ENCODE data around the gene KLF6.
A peak's percentile ranks its signal among the peaks of the same experiment; 100 is the strongest.

KLF6 gene

DNA sequence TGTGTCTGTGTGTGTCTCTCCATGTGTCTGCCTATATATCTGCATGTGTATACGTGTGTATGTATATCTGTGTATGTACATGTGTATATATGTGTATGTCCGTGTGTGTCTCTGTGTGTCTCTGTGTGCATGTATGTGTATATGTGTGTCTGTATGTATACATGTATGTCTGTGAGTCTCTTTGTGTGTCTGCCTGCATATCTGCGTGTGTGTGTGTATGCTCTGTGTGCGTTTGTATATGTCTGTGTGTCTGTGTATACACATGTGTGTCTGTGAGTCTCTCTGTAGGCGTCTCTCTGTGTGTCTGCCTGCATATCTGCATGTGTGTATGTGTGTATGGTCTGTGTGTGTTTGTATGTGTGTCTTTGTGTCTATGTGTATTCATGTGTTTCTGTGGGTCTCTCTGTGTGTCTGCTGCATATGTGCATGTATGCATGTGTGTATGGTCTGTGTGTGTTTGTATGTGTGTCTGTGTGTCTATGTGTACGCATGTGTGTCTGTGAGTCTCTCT is 23.7 kb upstream of the KLF6 start:
- peaks cover 86% of the 10 kb centered on the region for H3K4me1 ChIP-seq (ENCODE audit: low read depth, poor library complexity, severe bottlenecking)
- no peaks in the 10 kb centered on the region for H3K27me3 ChIP-seq (ENCODE audit: insufficient read depth, low read depth)
- no peaks in the 10 kb centered on the region for H3K36me3 ChIP-seq (ENCODE audit: insufficient read depth)
- H3K4me2 ChIP-seq, result no peak overlapping the region
- H3K27ac ChIP-seq, result no peak overlapping the region
- H3K9ac ChIP-seq, result no peak overlapping the region
- no peak overlapping the region for H2AFZ ChIP-seq (ENCODE audit: low read depth)
- H4K20me1 ChIP-seq (ENCODE audit: insufficient read depth), result no peaks in the 10 kb centered on the region
- TF ChIP-seq, protein P1, sequence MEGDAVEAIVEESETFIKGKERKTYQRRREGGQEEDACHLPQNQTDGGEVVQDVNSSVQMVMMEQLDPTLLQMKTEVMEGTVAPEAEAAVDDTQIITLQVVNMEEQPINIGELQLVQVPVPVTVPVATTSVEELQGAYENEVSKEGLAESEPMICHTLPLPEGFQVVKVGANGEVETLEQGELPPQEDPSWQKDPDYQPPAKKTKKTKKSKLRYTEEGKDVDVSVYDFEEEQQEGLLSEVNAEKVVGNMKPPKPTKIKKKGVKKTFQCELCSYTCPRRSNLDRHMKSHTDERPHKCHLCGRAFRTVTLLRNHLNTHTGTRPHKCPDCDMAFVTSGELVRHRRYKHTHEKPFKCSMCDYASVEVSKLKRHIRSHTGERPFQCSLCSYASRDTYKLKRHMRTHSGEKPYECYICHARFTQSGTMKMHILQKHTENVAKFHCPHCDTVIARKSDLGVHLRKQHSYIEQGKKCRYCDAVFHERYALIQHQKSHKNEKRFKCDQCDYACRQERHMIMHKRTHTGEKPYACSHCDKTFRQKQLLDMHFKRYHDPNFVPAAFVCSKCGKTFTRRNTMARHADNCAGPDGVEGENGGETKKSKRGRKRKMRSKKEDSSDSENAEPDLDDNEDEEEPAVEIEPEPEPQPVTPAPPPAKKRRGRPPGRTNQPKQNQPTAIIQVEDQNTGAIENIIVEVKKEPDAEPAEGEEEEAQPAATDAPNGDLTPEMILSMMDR (conservative IDR thresholded peaks at IDR 0.05; ENCODE audit: low read depth, low read length), result no peak
- no peaks in the 10 kb centered on the region for H3K79me2 ChIP-seq (ENCODE audit: insufficient read depth, low read depth)
- no peak overlapping the region for H3K4me3 ChIP-seq (IDR thresholded peaks at IDR 0.05; ENCODE audit: insufficient read depth, low read depth, low read length)

- Histone ChIP-seq H3K79me2 (ENCODE audit: insufficient read depth, low read depth) (no peaks in the 10 kb centered on the region), H3K27ac (no peak overlapping the region), H3K36me3 (ENCODE audit: insufficient read depth) (no peaks in the 10 kb centered on the region), H2AFZ (ENCODE audit: low read depth) (no peak overlapping the region), H3K27me3 (ENCODE audit: insufficient read depth, low read depth) (no peaks in the 10 kb centered on the region), H3K4me1 (ENCODE audit: low read depth, poor library complexity, severe bottlenecking) (peaks cover 85% of the 10 kb centered on the region), H3K4me3 (IDR thresholded peaks at IDR 0.05; ENCODE audit: insufficient read depth, low read depth, low read length) (no peak overlapping the region), H3K4me2 (no peak overlapping the region; the same call in 1 of the 2 replicates), H4K20me1 (ENCODE audit: insufficient read depth) (no peaks in the 10 kb centered on the region), H3K9ac (no peak overlapping the region)
- TF ChIP-seq, protein P1 (conservative IDR thresholded peaks at IDR 0.05; ENCODE audit: low read depth, low read length), result no peak
Measured at GRCh38 chr10:3807928-3808496, 23.0 kb upstream of the KLF6 start.

GRCh38 chr10:3807211-3807927 is 22.4 kb upstream of the KLF6 start:
- H3K36me3 ChIP-seq (ENCODE audit: insufficient read depth), result no peaks in the 10 kb centered on the region
- H3K9ac ChIP-seq, result no peak overlapping the region
- no peak overlapping the region for H2AFZ ChIP-seq (ENCODE audit: low read depth)
- H3K79me2 ChIP-seq (ENCODE audit: insufficient read depth, low read depth), result no peaks in the 10 kb centered on the region
- no peak overlapping the region; the same call in 1 of the 2 replicates for H3K27ac ChIP-seq
- H3K4me1 ChIP-seq (ENCODE audit: low read depth, poor library complexity, severe bottlenecking), result peaks cover 79% of the 10 kb centered on the region
- H4K20me1 ChIP-seq (ENCODE audit: insufficient read depth), result no peaks in the 10 kb centered on the region
- TF ChIP-seq, protein P1 (conservative IDR thresholded peaks at IDR 0.05; ENCODE audit: low read depth, low read length), result no peak
- H3K4me2 ChIP-seq, result peak overlapping the region; percentile 79; the same call in 1 of the 2 replicates
- no peak overlapping the region for H3K4me3 ChIP-seq (IDR thresholded peaks at IDR 0.05; ENCODE audit: insufficient read depth, low read depth, low read length)
- H3K27me3 ChIP-seq (ENCODE audit: insufficient read depth, low read depth), result no peaks in the 10 kb centered on the region

DNA sequence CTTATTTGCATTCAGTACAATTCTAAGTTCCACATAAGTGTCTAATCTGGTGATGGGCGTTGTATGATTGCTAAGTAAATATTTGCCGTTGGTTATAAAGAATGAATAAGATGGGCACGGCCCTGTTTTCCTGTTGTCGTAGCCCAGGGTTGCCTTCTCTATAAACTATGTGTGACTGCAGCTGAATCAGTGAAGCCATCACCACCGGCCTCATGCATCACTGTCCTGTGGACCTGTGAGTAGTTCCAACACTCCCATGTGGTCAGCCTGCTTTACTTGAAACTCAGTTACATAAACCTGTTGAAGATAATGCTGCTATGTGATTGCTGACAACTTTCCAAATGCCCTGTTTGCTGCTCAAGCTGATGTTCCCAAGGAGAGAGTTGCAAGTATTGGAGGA is 21.6 kb upstream of the KLF6 start:
- Histone ChIP-seq H3K4me3 (IDR thresholded peaks at IDR 0.05; ENCODE audit: insufficient read depth, low read depth, low read length) (no peak overlapping the region), H3K4me2 (peak overlapping the region; percentile 79), H3K27me3 (ENCODE audit: insufficient read depth, low read depth) (no peaks in the 10 kb centered on the region), H3K4me1 (ENCODE audit: low read depth, poor library complexity, severe bottlenecking) (peaks cover 71% of the 10 kb centered on the region), H3K79me2 (ENCODE audit: insufficient read depth, low read depth) (no peaks in the 10 kb centered on the region), H3K9ac (no peak overlapping the region), H4K20me1 (ENCODE audit: insufficient read depth) (no peaks in the 10 kb centered on the region), H3K27ac (peak overlapping the region; percentile 83), H2AFZ (ENCODE audit: low read depth) (no peak overlapping the region), H3K36me3 (ENCODE audit: insufficient read depth) (no peaks in the 10 kb centered on the region)
- TF ChIP-seq, protein P1 (conservative IDR thresholded peaks at IDR 0.05; ENCODE audit: low read depth, low read length), result no peak

All from KMS-11 (cell line).